Sigmoid colon (tissue), 7 donors: Measurements from ENCODE around the gene C6orf89. TPM values are rescaled to one million over a fixed set of nuclear protein-coding genes. Genes with fewer than 3 reads are reported as not detected.
"Not testable (repeated sequence)": the region's sequence is repeated elsewhere in the genome, so short reads cannot be mapped to it uniquely, and the experiment has no call there.

Experiments
- DNase-seq: peaks from one replicate; pipeline ENCODE4 v3.0.0-alpha.2; 2019
- H3K27ac ChIP-seq, 4 donors: fragments of 200-600 bp; sonication (generic); one replicate each; pipeline ENCODE4 v1.5.1; 2016 to 2019; ENCODE audit warnings: mild to moderate bottlenecking in 1 of 4
- H3K27me3 ChIP-seq, 3 donors: fragments of 200-600 bp; sonication (generic); one replicate each; pipeline ENCODE4 v1.5.1; 2019; ENCODE audit warnings: mild to moderate bottlenecking in 1 of 3
- H3K36me3 ChIP-seq, 4 donors: fragments of 200-600 bp; sonication (generic); one replicate each; pipeline ENCODE4 v1.5.1; 2016 to 2019
- H3K4me1 ChIP-seq, 4 donors: fragments of 200-600 bp; sonication (generic); one replicate each; pipeline ENCODE4 v1.5.1; 2017 to 2019
- H3K4me3 ChIP-seq, 4 donors: fragments of 200-600 bp; sonication (generic); one replicate each; pipeline ENCODE4 v1.5.1; 2017 to 2019; ENCODE audit warnings: mild to moderate bottlenecking in 2 of 4, moderate library complexity in 1 of 4
- H3K9me3 ChIP-seq, 4 donors: fragments of 200-600 bp in 3 of 4; sonication (generic) in 3 of 4; one replicate each; pipeline versions ENCODE4 v1.5.1 to v1.6.1; 2013 to 2019
- CTCF ChIP-seq, 4 experiments: fragments of 450-650 bp in 3 of 4; fragments of 200-600 bp in 1 of 4; IDR thresholded peaks; one replicate each; pipeline ENCODE4 v1.5.1; 2016 to 2019; ENCODE audit warnings: antibody characterized with exemption in 4 of 4, mild to moderate bottlenecking in 3 of 4, moderate library complexity in 2 of 4
- EP300 ChIP-seq, 4 donors: sonication (generic); formaldehyde crosslinking; IDR thresholded peaks; one replicate each; pipeline ENCODE4 v1.6.1; 2017; ENCODE audit warnings: antibody characterized with exemption in 4 of 4
- POLR2A ChIP-seq, 2 donors: fragments of 450-650 bp; IDR thresholded peaks; one replicate each; pipeline ENCODE4 v1.6.1; 2016; ENCODE audit warnings: antibody characterized with exemption in 2 of 2, mild to moderate bottlenecking in 2 of 2, moderate library complexity in 2 of 2
- POLR2AphosphoS5 ChIP-seq, 4 donors: sonication (generic); formaldehyde crosslinking; IDR thresholded peaks; one replicate each; pipeline ENCODE4 v1.6.1; 2017; ENCODE audit warnings: antibody characterized with exemption in 4 of 4
- WGBS, 2 donors: extraction: QIAGEN DNeasy Blood & Tissue Kit; methylation state at CpG; one replicate each; pipeline ENCODE4 v1.1.7; 2013; 5-methylcytosine and 5-hydroxymethylcytosine counted together
- intact Hi-C: fragments of 100-400 bp; cut with DNase I; formaldehyde crosslinking; loops from one replicate; pipeline ENCODE4 v1.15.1; 2023
- polyA plus RNA-seq, 3 donors: library from polyadenylated mRNA; stranded (reverse); fragments of 200-250 nt; gene quantifications; one replicate each; pipeline ENCODE4 v1.2.3, GENCODE V29; 2013
- total RNA-seq, 4 donors: library from RNA; depleted of rRNA; stranded (reverse); fragments of >200 nt; gene quantifications; one replicate each; pipeline ENCODE4 v1.1.0, GENCODE V29; 2016
- donor health status: healthy with polysubstance abuse.
- donor health status: Bipolar disorder and iron deficiency.
- donor health status: healthy.

The C6orf89 gene
- total and polyA plus RNA-seq, 7 donors: 5.5 to 51.4 (median 37.3) TPM

DNA sequence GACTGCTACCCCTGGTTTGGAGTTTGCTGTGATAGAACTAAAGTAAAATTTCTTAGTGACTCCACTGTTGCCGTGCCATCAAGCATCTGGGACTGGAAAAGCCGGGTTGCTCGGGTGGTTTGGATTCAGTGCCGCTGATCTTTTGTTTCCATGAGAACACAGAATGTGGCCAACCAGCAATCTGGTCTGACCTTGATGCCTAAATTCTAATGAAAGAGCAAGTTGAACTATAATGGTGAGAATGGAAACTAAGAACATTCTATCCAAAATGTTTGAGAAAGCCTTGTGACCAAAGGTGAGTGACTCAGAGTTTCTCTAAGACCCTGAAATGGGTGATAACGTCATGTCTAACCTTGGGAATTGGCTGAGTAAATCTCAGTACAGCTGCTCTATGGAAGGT is 58.9 kb downstream of the C6orf89 start:
- no peaks in the 10 kb centered on the region for H3K9me3 ChIP-seq
- intact Hi-C loops: no loop called here
- peaks cover 0 to 4% (median 0%) of the 10 kb centered on the region in 3 donors for H3K27me3 ChIP-seq
- no peaks in the 10 kb centered on the region for H3K4me1 ChIP-seq
- no peak overlapping the region for H3K27ac ChIP-seq
- TF ChIP-seq EP300 (IDR thresholded peaks at IDR 0.05): no peak
- TF ChIP-seq POLR2AphosphoS5 (IDR thresholded peaks at IDR 0.05): no peak
- TF ChIP-seq CTCF (IDR thresholded peaks at IDR 0.05): no peak
- no peak for TF ChIP-seq POLR2A (IDR thresholded peaks at IDR 0.05)
- H3K4me3 ChIP-seq: no peak overlapping the region
- WGBS, 2 donors: 75 to 85% methylated on average over 5 of the region's 5 CpGs
- no peak for DNase-seq
- no peaks in the 10 kb centered on the region for H3K36me3 ChIP-seq

DNA sequence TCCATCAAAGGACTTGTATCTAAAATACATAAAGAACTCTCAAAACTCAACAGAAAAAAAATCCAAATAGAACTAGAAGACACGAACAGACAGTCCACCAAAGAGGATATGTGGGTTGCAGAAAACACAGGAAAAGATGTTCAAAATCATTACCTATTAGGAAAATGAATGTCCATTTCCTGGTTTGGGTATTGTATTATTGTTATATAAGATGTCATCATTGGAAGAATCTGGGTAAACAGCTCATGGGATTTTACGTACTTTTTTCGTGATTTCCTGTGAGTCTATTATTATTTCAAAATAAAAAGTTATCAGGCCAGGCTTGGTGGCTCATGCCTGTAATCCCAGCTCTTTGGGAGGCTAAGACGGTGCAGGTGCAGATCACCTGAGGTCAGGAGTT is 59.5 kb downstream of the C6orf89 start:
- DNase-seq: no peak
- peaks cover 0 to 4% (median 0%) of the 10 kb centered on the region in 3 donors for H3K27me3 ChIP-seq
- no peaks in the 10 kb centered on the region for H3K36me3 ChIP-seq
- no peak overlapping the region for H3K4me3 ChIP-seq
- intact Hi-C loops: no loop called here
- no peak for TF ChIP-seq POLR2AphosphoS5 (IDR thresholded peaks at IDR 0.05)
- TF ChIP-seq CTCF (IDR thresholded peaks at IDR 0.05): no peak
- no peak for TF ChIP-seq EP300 (IDR thresholded peaks at IDR 0.05)
- TF ChIP-seq POLR2A (IDR thresholded peaks at IDR 0.05): no peak
- H3K27ac ChIP-seq: no peak overlapping the region
- H3K9me3 ChIP-seq: no peaks in the 10 kb centered on the region
- WGBS, 2 donors: 83 to 92% methylated on average over 4 of the region's 4 CpGs
- H3K4me1 ChIP-seq: no peaks in the 10 kb centered on the region

DNA sequence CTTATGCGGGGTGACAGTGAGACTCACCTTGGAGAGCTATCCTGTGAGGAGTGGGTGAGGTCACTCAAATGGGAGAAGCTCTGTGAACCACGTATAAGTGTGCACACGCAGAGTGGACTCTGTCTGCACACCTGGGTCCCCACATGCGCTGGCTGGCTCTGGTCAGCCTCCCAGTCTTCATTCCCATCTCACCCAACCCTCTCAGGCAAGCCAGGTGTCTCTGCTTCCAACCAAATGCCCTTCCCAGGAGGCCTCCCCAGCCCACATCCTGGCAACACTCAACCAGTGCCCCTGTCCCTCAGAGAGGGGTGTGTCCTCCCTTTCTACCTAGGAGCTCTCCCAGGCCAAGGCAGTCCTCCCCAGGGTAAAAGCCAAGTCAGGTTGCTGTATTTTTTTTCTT is 60.8 kb downstream of the C6orf89 start:
- H3K27me3 ChIP-seq: no peaks in the 10 kb centered on the region
- no peak overlapping the region for H3K27ac ChIP-seq
- no peak overlapping the region for H3K4me3 ChIP-seq
- WGBS, 2 donors: 82 to 96% methylated on average over 4 of the region's 4 CpGs
- no peak for DNase-seq
- H3K9me3 ChIP-seq: no peaks in the 10 kb centered on the region
- no peak for TF ChIP-seq EP300 (IDR thresholded peaks at IDR 0.05)
- TF ChIP-seq POLR2AphosphoS5 (IDR thresholded peaks at IDR 0.05): no peak
- TF ChIP-seq POLR2A (IDR thresholded peaks at IDR 0.05): no peak
- TF ChIP-seq CTCF (IDR thresholded peaks at IDR 0.05): no peak
- no peaks in the 10 kb centered on the region for H3K36me3 ChIP-seq
- no peaks in the 10 kb centered on the region for H3K4me1 ChIP-seq
- intact Hi-C loops: no loop called here

GRCh38 chr6:36947570-36948351 is 62.0 kb downstream of the C6orf89 start:
- 67 to 78% methylated on average over 12 of the region's 12 CpGs for WGBS, 2 donors
- Histone ChIP-seq H3K36me3 (no peaks in the 10 kb centered on the region), H3K9me3 (no peaks in the 10 kb centered on the region), H3K27ac (no peak overlapping the region), H3K4me1 (no peaks in the 10 kb centered on the region), H3K4me3 (no peak overlapping the region), H3K27me3 (no peaks in the 10 kb centered on the region)
- intact Hi-C loops: no loop called here
- no peak for DNase-seq
- TF ChIP-seq POLR2AphosphoS5 (IDR thresholded peaks at IDR 0.05) (no peak), POLR2A (IDR thresholded peaks at IDR 0.05) (no peak), CTCF (IDR thresholded peaks at IDR 0.05) (no peak), EP300 (IDR thresholded peaks at IDR 0.05) (no peak)

GRCh38 chr6:36949076-36949475 is 63.3 kb downstream of the C6orf89 start:
- H3K36me3 ChIP-seq, intact Hi-C loops, H3K4me3 ChIP-seq, DNase-seq, H3K4me1 ChIP-seq, H3K9me3 ChIP-seq, H3K27ac ChIP-seq, H3K27me3 ChIP-seq: not testable (repeated sequence)
- 93 to 96% methylated on average over 9 of the region's 9 CpGs for WGBS, 2 donors
